MM.1S (cell line): ENCODE results near the gene FAM162B.

Experiments
- DNase-seq: peaks from one replicate; pipeline ENCODE4 v3.0.0-alpha.2; 2015
- H2AFZ ChIP-seq: fragments of 300-600 bp; sonication (generic); 2 replicates; pipeline ENCODE4 v1.6.0; 2016; ENCODE audit warnings: antibody characterized with exemption, low read length
- H3F3A ChIP-seq: fragments of 300-600 bp; sonication (generic); 2 replicates; pipeline ENCODE4 v1.6.1; 2016; ENCODE audit warnings: mild to moderate bottlenecking, antibody characterized with exemption, low read length, moderate library complexity, mixed read lengths; ENCODE audit not compliant: insufficient read depth
- H3K27ac ChIP-seq: fragments of 300-600 bp; sonication (generic); 2 replicates; pipeline ENCODE4 v1.5.1; 2016; ENCODE audit warnings: mild to moderate bottlenecking, low read length
- H3K27me3 ChIP-seq: fragments of 300-600 bp; sonication (generic); replicated peaks from 2 replicates; pipeline ENCODE4 v1.6.0; 2016; ENCODE audit warnings: low read length; ENCODE audit not compliant: insufficient read depth
- H3K36me3 ChIP-seq: fragments of 300-600 bp; sonication (generic); replicated peaks from 2 replicates; pipeline ENCODE4 v1.6.1; 2016; ENCODE audit warnings: mild to moderate bottlenecking, low read length, mixed read lengths; ENCODE audit not compliant: insufficient read depth
- H3K4me1 ChIP-seq: fragments of 300-600 bp; sonication (generic); 2 replicates; pipeline ENCODE4 v1.6.1; 2016; ENCODE audit warnings: low read length, mixed read lengths
- H3K4me2 ChIP-seq: fragments of 300-600 bp; sonication (generic); 2 replicates; pipeline ENCODE4 v1.6.0; 2016; ENCODE audit warnings: low read depth, low read length
- H3K4me3 ChIP-seq: fragments of 300-600 bp; sonication (generic); 2 replicates; pipeline ENCODE4 v1.5.1; 2016; ENCODE audit warnings: low read length, mixed read lengths
- H3K79me2 ChIP-seq: fragments of 300-600 bp; sonication (generic); 2 replicates; pipeline ENCODE4 v1.6.1; 2016; ENCODE audit warnings: mixed run types, low read length, mixed read lengths
- H3K9ac ChIP-seq: fragments of 300-600 bp; sonication (generic); 2 replicates; pipeline ENCODE4 v1.6.1; 2016; ENCODE audit warnings: low read length, mixed read lengths
- H3K9me2 ChIP-seq: fragments of 300-600 bp; sonication (generic); replicated peaks from 2 replicates; pipeline ENCODE4 v1.6.1; 2016; ENCODE audit warnings: mild to moderate bottlenecking, low read length, mixed read lengths; ENCODE audit not compliant: insufficient read depth
- H3K9me3 ChIP-seq: fragments of 300-600 bp; sonication (generic); replicated peaks from 2 replicates; pipeline ENCODE4 v1.6.1; 2016; ENCODE audit warnings: mild to moderate bottlenecking, low read length, mixed read lengths; ENCODE audit not compliant: insufficient read depth
- H4K20me1 ChIP-seq: fragments of 300-600 bp; sonication (generic); 2 replicates; pipeline ENCODE4 v1.6.1; 2016; ENCODE audit warnings: mild to moderate bottlenecking, low read length, moderate library complexity, mixed read lengths; ENCODE audit not compliant: insufficient read depth
- EZH2 ChIP-seq: fragments of 300-600 bp; sonication (generic); optimal IDR thresholded peaks from 2 replicates; pipeline ENCODE3; 2017; ENCODE audit warnings: low read depth, mild to moderate bottlenecking, antibody characterized with exemption, low read length, mixed read lengths
- EZH2phosphoT487 ChIP-seq: fragments of 300-600 bp; sonication (generic); IDR thresholded peaks from 2 replicates; pipeline ENCODE4 v1.6.1; 2018; ENCODE audit warnings: antibody characterized with exemption, low read length
- TF ChIP-seq, protein P1 (sequence below): fragments of 300-600 bp; sonication (generic); IDR thresholded peaks from 2 replicates; pipeline ENCODE4 v1.5.1; 2016; ENCODE audit warnings: antibody characterized with exemption, low read length, mixed read lengths

Gene FAM162B

DNA sequence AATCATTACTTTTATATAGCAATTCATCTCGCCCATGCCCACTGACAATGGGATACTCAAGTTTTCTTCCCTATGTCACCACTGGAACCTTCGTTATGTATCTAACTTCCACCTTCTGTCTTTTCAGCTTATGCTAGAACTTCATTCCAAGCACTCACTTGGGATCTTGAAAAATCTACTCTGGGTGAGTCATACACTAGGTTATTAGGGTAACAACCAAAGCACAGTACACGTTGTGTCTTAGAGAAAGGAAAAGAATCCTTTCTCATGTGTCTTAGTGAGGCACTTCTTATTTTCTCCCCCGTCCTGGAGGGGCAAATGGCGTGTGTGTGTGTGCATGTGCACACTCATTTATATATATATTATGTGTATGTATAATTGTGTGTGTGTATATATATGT, 18.3 kb upstream of the FAM162B start:
- no peak overlapping the region for H3K27ac ChIP-seq
- H3K27me3 ChIP-seq = no peaks in the 10 kb centered on the region
- no peak overlapping the region for H3K9ac ChIP-seq
- no peaks in the 10 kb centered on the region for H4K20me1 ChIP-seq
- DNase-seq = no peak
- H3K4me3 ChIP-seq = no peak overlapping the region
- H2AFZ ChIP-seq = no peak overlapping the region
- H3K4me1 ChIP-seq = no peaks in the 10 kb centered on the region
- TF ChIP-seq EZH2 (no peak), EZH2phosphoT487 (no peak)
- TF ChIP-seq, protein P1, sequence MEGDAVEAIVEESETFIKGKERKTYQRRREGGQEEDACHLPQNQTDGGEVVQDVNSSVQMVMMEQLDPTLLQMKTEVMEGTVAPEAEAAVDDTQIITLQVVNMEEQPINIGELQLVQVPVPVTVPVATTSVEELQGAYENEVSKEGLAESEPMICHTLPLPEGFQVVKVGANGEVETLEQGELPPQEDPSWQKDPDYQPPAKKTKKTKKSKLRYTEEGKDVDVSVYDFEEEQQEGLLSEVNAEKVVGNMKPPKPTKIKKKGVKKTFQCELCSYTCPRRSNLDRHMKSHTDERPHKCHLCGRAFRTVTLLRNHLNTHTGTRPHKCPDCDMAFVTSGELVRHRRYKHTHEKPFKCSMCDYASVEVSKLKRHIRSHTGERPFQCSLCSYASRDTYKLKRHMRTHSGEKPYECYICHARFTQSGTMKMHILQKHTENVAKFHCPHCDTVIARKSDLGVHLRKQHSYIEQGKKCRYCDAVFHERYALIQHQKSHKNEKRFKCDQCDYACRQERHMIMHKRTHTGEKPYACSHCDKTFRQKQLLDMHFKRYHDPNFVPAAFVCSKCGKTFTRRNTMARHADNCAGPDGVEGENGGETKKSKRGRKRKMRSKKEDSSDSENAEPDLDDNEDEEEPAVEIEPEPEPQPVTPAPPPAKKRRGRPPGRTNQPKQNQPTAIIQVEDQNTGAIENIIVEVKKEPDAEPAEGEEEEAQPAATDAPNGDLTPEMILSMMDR = no peak
- H3F3A ChIP-seq = no peaks in the 10 kb centered on the region
- no peak overlapping the region for H3K4me2 ChIP-seq
- H3K36me3 ChIP-seq = no peaks in the 10 kb centered on the region
- no peaks in the 10 kb centered on the region for H3K9me3 ChIP-seq
- no peaks in the 10 kb centered on the region for H3K9me2 ChIP-seq
- no peaks in the 10 kb centered on the region for H3K79me2 ChIP-seq

DNA sequence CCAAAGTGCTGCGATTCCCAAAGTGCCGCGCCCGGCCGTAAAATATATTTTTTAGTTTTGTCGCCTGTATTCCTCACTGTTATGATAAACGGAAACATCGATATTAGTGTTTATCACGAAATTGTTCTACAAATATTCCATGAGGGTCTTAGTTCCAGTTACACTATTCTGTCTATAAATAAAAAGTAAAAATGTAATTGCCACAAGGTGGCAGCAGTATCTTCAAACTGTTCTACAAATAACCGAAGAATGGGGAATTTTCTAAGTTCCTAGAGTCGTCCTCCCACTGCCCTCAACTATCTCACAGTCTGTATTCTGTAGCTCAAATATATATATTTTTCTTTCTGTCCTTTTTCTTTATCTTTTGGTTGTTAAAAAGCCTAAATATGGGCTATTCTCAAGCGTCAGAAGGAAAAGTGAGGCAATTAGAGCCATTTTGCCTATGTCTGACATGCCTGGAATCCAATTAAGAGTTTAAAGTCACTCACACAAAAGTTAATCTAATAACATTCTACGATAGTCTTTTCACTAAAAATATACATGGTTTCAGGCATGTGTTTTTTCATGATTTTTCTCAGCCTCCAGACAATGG, 14.2 kb upstream of the FAM162B start:
- Histone ChIP-seq H2AFZ (no peak overlapping the region), H3K4me2 (no peak overlapping the region), H3K9me3 (no peaks in the 10 kb centered on the region)

DNA sequence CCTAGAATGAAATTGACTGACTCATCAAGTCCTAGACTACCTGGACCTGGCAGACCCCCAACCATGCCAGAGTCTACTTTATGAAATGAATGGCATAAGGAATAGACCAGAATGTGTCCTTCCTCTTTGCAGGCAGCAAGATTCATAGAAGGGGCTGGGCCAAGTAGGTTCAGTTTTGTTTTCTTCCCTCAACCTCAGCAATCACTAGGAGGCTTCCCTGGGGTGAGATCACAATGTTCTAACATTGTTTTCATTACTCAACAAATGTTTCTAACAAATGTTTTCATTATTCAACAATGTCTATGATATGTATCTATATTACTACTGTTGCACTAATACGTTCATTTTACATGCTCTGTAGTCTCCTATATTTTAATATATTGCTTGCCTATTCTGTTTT, 8.4 kb upstream of the FAM162B start:
- Histone ChIP-seq H3K27ac (no peak overlapping the region), H3F3A (no peaks in the 10 kb centered on the region), H3K79me2 (no peaks in the 10 kb centered on the region), H4K20me1 (no peaks in the 10 kb centered on the region), H3K4me2 (no peak overlapping the region), H3K9me2 (no peaks in the 10 kb centered on the region), H2AFZ (no peak overlapping the region), H3K27me3 (no peaks in the 10 kb centered on the region), H3K36me3 (no peaks in the 10 kb centered on the region), H3K4me3 (no peak overlapping the region), H3K9ac (no peak overlapping the region), H3K9me3 (no peaks in the 10 kb centered on the region), H3K4me1 (no peaks in the 10 kb centered on the region)
- DNase-seq = no peak
- TF ChIP-seq EZH2 (no peak), EZH2phosphoT487 (no peak)
- TF ChIP-seq, protein P1 = no peak

More for the DNA sequence above, 14.2 kb upstream of the FAM162B start:
- no peak overlapping the region for H3K9ac ChIP-seq
- H3K36me3 ChIP-seq = no peaks in the 10 kb centered on the region
- peak; percentile 50 for DNase-seq
- no peak for TF ChIP-seq EZH2
- TF ChIP-seq, protein P1 = peak; percentile 52
- H3K27ac ChIP-seq = no peak overlapping the region
- H3K27me3 ChIP-seq = no peaks in the 10 kb centered on the region
- no peaks in the 10 kb centered on the region for H3F3A ChIP-seq
- H4K20me1 ChIP-seq = no peaks in the 10 kb centered on the region
- H3K9me2 ChIP-seq = no peaks in the 10 kb centered on the region
- H3K4me1 ChIP-seq = no peaks in the 10 kb centered on the region
- no peaks in the 10 kb centered on the region for H3K79me2 ChIP-seq
- no peak overlapping the region for H3K4me3 ChIP-seq
